Activated naive CD4-positive, alpha-beta T cell treated with Interleukin-2 at 50 U/mL for 16 hours (primary cell): ENCODE measurements around the gene SPTBN5.

ENCODE experiments used
- DNase-seq: peaks from one replicate; pipeline ENCODE4 v3.0.0-alpha.2; 2020

The SPTBN5 gene

DNA sequence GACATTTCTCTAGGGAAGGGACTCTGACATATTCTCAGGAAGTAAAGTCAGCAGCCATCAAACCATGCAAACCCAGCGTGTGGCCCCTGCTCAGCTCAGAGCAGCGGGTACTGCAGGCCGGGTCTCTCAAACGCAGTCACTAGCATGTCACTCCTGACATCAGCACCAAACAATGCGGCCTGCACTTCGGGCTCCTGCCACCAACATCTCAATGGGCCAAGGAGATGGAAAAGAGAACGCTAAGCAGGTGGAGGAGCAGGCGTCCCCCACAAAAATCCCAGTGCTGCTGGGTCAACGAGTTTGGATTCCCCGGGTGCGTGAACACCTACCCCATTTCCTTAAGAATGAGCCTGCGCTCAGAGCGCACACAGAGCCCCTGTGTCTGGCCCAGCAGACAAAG is 9.9 kb upstream of the SPTBN5 start:
- DNase-seq, result no peak

DNA sequence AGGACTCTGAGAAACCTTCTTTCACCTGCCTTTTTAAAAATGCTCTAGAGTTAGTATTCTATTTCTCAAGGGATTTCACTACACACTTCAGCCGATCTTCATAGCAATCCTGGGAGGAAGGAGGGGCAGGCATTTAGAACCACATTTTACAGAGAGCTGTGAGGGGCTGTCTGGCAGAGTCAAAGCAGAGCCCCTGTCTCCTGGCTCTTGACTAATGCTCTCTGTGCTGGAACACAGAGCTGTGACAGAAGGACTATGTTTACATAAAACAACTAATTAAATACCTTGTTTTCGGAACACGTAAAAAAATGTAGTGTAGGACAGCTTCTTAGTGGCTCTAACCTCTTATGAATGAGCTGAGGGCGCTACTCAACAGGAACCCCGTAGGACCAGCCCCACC is 7.6 kb upstream of the SPTBN5 start:
- no peak for DNase-seq

DNA sequence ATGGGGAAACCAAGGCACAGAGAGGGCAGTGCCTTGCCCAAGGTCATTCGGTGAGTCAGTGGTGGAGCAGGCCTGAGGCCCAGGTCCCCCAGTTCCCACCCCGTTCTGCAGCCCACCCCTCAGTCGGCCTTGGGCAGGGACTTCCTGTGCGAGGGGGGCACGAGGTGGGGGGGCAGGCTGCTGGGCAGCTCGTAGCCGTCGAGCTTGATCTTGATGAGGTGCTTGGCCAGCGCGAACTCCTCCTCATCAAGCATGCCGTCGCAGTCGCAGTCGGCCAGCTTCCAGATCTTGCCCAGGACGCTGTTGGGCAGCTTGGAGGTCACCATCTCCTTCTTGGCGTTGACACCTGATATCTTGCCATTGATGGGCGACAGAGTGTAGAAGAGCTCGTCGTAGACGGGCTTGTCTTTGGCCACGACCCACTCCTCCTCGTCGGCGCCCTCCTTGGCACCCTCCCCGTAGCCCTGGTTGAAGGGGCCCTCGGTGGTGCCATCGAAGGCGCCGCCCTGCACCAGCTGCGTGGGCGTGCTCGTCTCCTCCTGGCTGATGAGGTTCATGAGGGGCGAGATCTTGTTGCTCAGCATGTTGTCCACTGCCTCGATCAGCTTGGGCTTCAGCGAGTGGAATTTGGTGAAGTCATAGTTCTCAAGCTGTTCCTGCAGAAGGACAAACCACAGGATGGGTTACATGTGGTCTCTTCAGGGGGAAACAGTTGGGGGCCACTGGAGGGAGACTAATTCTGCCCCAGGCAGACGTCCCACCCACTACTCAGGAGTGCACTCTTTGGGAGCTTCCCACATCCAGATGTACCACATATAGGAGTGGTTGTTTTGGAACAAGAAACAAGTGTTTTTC is 6.9 kb upstream of the SPTBN5 start:
- DNase-seq, result no peak

DNA sequence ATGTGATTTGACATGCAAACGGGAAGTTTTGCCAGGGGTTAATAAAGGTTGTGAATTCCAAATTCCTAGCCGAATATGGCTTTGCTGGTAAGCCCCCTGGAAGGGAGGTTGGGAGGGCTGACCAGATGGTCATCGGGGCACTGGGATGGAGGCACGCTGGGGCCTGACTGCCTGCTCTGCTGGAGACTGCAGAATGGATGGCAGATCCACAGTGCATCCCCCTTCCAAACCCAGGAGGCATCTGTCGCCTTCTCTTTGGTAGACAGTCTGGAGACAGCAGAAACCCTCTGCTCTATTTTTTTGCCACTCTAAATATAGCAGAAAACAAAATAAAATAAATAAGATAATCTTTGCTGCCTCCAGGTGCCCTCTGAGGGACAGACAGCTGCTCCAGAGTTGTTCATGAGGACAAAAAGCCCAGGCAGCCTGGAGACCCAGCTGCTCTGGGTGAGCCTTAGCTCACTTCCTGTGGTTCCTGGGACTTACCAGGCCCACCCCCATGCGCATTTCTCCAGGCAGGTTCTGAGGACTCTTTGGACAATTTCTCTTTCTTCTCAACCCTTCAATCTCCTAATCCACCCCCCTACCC is 6.1 kb upstream of the SPTBN5 start:
- DNase-seq, result no peak

DNA sequence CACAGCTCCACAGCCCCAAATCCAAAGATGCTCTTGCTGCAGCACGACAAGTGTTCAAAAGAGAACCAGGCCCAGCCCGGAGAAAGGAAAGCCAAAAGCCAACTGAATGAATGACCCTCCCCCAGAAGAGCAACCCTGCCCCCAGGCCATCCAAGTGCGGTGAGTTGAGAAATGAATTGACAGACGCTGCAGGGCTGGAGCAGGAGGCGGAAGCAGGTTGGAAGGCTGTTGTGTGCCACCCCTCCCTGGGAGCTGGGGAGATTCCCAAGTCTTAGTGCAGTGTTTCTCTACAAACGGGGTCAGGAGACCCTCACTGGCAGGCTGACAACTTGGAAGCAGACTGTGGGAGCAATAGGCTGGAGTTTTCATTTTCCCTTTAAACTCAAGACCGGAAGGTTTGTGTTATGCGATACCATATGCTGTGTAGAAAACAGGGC is 3.5 kb upstream of the SPTBN5 start:
- DNase-seq, result no peak

DNA sequence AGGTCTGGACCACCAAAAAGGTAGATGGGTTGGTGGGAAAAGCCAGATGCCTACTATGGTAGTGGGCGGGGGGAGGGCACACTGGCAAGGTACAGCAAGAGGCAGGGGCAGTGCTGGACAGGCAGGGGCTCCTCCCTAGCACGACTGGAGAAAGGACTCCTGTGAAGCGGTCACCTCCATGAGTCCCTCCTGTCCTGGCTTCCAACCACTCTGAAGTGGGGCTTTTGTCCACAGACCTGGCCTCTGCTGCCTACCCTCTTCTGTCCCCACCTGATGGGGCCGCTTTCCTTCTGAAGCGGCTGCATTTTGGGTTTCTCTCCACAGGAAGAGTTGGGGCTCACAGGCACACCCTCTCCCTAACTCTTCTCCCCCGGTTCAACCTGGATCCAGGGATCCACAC is 2.7 kb upstream of the SPTBN5 start:
- no peak for DNase-seq

DNA sequence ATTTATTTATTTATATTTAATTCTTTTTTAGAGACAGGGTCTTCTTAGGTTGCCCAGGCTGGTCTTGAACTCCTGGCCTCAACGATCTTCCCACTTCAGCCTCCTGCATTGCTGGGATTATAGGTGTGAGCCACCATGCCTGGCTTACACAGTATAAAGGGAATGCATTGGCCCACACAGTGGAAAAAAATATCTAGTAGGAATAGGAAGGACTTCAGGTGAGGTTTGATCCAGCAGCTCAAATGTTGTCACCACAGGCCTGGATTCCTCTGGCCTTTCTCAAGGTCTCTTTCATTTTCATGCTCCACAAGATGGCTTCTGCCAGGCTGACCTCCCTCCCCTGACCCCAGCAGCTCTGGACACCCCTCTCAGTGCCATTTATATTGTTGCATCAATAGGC is 2.1 kb upstream of the SPTBN5 start:
- DNase-seq, result no peak

DNA sequence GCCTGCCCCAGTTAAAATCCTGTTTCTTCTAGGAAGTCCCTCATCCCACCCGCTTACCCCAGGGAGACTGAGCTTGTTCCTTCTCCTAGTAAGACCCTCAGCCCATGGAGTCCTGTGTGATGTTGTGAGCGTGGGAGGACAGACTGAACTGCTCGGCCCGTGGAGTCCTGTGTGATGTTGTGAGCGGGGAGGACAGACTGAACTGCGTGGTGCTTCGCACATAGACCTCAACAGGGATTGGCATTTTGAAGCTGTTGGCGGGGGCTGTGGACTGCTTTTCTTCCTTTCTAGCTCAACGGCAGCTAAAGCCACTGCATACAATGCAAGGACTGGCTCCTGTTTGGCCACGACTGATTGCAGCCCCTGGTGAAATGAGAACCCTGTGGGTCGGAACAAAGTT is 1.6 kb upstream of the SPTBN5 start:
- DNase-seq, result no peak

DNA sequence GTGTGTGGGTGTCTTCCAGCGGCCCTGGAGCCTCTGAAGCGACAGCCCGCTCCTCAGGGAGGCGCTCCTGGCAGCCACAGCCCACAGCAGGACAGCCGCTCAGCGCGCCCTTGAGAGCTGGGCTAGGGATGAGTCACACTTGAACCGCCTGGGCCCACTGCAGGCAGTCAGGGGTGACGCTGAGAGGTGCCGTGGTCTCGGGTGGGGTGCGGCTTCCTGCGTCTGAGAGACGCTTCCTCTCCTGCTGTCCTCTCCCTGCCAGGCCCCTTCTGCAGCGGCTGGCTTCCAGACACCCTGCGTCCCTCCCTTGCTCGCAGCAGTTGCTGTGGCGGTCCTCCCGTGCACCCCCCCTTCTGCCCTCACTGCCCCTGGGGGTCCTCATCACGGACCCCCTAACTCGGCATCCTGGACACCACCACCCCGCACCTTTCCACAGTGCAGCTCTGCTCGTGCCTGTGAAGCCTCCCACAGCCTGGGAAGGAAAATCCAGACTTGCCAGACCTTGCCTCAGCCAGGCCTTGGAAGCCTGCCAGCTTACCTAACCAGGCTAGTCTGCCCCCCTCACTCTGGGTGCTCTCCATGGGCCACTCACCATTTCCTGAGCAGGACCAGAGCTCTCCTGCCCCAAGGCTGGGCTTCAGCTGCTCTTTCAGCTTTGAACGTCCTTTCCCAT is 1.1 kb upstream of the SPTBN5 start:
- peak; percentile 79 for DNase-seq

DNA sequence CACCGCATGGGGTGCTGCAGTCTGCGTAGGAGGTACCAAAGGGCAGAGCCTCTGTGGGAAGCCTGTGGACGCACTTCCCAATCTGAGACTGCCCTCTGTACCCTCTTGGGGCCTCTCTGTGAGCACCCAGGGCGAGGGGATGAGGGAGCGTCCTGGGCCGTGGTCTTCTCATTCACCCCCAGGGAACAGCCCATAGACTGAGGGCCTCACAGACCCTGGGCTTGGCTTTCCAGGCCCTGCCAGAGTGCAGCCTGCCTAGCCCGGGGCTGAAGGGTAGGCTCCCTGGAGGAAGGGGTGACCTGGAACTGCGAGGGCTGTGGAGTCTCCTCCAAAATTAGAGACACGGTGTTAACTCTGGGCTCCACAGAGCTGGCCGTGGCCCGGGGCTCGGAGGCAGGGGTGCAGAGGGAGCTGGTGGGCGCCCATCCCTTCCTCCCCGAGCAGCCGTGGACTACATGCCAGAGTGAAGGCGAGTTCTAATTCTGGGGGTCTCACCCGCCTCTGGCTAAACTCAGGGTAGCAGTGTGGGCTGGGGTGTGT is 468 bp upstream of the SPTBN5 start:
- DNase-seq, result no peak

DNA sequence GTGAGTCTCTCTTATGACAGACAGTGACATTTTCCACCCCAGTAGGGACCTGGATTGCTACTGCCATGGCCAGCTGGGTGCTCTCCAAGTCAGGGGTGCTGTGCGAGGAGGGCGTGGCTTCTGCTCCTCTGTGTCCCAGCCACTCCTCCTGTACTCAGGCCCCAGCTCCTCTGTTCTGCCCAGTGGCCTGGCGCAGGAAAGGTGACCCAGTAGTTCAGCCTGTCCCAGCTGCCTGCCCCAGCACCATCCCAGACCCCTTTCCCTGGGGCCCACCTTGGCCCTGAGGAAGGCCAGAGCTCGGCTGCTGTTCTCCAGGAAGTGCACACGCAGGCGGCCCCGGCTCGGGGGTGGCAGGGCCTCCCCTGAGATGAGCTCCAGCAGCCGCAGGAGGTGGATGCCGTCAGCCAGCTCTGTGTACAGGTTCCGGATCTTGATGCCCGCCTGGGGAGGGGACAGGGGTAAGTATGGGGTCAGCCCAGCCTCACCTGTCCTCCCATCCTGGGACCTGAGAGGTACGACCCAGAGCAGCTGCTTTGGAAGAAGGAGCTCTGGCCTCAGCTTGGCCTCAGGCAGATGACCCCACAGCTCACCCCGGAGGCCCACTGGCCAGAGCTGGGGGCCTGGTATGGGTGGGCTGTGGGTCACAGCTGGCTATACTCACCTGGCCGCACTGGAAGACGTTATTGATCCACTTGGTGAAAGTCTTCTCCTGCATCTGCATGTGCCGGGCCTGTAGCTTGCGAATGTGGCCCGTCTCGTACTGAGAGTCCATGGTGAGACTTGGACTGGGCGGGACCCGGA is 1.0 kb downstream of the SPTBN5 start:
- DNase-seq, result peak; percentile 15

DNA sequence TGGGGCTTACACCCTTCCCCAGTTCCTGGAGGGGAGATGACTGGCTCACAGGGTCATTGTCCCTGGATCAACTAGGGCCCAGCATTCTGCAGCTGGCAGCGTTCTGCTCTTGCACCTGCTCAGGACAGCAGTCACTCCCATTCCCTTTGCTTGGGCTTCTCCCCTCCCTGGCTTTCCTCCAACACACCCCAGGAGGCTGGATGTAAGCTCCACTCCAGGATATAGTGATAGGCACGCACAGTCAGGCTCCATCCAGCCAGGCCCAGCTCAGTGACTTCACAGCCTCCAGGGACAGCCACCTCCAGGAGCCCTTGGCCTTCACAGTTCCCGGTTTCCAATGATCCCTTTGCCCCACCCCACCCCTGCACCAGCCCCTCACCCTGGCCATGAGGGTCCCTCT is 1.9 kb downstream of the SPTBN5 start:
- DNase-seq, result no peak

DNA sequence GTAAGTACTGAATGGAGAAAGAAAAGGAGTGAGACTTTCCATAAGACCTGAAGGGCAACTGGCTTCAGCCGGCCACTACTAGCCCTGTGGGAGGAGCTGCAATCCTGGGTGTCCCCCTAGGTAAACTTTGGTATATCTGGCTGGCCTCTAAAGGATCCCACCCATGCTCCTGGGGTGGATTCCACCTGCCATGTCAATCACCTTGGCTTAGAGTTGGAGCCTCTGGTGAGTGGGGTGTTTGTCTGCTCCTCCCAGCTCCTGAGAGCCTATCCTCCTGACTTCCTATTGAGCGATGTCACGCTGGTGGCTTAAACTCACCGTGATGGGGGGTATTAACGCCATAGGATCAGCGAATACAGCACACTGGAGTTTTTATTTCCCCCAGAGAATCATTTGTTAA is 2.6 kb downstream of the SPTBN5 start:
- no peak for DNase-seq

DNA sequence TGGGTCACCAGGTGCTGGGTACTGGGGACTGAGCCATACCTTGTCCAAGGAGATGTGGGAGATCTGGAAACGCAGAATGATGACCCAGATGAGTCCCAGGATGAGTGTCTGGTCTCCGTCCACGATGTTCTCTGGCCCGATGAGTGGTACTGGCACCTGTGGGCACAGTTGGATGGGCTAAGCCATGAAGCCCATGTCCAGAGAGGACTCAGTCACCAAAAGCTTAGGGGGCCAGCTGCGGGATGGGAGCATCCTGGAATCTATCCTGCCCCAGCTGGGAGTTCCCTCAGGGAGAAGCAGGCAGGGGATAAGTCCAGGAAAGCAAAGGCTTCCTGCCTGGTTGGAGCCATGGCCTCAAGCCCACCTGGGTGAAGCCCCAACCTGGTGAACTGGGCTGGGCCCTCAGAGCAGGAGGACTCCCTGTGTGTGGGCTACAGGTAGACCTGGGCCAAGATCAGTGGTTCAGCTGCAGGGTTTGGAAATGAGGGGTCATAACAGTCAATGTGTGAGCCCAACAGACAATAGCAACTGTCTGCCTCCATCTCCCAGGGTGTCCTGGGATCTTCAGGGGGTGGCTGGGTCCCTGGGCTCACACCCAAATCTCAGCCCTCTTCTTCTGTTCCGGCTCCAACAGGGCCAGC is 3.7 kb downstream of the SPTBN5 start:
- DNase-seq, result no peak

DNA sequence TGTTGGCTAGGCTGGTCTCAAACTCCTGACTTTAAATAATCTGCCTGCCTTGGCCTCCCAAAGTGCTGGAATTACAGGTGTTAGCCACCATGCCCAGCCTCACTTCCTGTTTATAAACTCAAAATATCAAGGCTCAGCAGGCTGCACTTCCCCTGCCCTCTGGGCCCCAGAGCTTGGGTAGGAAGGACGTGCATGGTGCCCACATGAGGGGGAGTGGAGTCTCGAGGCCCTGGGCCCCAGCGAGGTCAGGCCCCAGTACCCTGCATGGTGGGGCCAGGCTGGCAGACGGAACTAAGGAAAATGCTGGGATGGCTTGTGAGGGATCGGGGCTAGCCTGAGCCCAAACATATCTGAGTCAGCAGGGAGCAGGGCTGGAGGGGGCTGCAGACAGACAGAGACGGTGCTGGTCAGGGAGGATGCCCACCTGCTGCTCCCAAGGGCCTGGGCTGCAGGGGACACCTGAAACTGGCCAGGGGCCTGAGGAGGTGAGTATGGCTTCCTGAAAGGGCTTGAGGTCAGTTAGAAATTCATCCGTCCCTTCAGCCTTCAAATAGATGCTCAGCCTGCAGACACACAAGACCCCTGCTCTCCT is 5.1 kb downstream of the SPTBN5 start:
- no peak for DNase-seq

DNA sequence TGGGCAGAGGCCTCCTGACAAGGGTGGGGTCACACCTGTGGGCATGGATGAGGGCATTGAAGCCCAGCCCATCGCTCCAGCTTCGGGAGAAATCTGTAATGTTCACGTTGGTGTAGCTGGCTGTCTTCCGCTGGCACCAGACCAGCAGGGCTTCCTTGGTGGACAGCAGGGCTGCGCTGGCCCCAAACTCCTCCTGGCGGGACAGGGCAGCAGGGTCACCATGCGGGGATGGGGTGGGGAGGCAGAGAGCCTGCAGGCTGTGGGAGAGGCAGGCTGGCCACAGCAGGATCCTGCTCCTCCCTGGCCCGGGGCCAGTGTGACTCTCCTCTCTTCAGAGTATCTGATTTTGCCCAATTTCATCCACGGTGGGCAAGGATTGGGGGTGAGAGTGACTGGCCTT is 6.0 kb downstream of the SPTBN5 start:
- no peak for DNase-seq

DNA sequence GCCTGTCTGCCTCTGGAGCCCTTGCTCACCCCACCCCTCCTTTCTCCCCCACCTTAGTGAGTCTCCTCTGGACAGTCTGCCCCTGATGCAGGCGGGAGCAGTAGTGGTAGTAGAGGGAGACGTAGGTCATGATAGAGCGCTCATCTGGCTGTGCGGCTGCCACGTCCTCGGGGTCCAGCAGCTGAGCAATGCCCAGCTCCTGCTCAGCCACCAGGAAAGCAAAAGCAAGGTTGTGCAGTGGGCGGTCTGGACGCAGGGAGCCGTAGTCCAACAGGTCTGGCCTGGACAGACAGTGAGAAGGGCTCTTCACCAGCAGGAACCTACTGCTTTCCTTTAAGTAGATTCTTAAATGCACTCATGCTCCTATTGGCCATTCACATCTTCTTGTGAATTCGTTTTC is 6.7 kb downstream of the SPTBN5 start:
- no peak for DNase-seq

DNA sequence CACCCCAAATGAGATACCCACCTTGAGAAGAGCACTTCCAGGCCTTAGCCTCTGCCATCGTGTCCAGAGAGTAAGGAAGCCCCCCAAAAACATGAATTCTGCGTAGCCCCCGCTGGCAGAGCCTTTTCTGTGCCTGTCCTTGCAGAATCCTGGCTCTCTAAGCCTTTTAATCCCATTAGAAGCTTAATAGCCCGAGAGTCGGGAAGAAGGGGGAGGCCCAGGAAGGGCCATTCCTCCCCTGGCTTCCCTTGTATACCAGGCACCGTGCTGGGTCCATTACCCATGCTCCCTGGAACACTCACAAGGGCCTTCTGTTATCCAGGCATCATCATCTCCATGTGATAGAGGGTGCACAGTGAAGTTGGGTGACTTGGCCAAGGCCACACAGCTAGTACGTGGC is 7.1 kb downstream of the SPTBN5 start:
- no peak for DNase-seq

DNA sequence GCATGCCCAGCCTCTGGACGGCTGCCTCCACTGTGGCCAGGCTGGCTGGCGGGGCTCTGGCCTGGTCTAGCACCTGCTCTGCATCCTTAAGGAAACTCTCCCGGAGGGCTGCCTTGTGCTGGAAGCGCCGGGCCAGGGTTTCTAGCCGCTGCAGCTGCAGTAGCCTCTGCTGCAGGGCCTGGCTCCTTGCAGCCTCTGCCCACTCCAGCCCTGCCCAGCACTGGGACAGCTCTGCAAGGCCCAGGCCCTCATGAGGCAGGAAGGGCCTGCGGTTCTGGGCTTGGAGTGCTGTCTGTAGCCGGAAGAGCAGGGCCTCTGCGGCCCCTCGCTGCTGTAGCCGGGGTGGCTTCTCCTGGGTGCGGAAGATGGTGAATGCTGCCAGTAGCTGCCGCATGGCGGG is 8.0 kb downstream of the SPTBN5 start:
- DNase-seq, result no peak

DNA sequence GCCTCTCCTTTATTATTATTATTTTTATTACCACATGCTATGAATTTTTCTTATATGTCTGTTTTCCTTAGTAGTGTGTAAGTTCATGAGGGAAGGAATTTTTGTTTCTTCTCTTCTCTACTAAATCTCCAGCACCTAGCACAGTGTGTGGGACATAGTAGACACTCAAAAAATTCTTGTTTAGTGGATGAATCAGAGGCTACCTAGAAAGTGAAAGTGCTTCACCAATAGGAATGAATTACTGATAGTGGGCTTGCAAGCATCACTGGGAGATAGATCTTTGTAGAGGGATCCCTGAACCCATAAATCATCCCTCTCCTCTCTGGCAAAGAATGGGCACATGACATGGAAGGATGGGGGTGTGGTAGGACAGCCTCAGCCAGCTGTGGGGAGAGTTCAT is 8.5 kb downstream of the SPTBN5 start:
- DNase-seq, result no peak

DNA sequence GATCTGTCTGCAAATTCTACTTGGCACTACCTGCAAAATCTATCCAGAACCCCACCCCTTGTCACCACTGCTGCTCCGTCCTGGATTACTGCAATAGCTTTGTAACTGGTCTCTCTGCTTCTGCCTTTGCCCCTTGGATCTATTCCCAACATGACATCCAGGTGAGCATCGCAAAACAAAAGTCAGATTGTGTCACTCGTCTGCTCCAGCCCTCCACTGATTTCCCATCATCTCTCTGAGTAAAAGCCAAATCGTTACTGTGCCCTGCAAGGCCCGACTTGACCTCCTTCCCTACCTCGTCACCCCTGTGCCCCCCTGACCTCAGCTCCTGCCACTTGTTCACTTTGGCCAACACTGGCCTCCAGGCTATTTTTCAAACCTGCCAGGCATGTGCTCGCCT is 9.4 kb downstream of the SPTBN5 start:
- DNase-seq, result no peak

DNA sequence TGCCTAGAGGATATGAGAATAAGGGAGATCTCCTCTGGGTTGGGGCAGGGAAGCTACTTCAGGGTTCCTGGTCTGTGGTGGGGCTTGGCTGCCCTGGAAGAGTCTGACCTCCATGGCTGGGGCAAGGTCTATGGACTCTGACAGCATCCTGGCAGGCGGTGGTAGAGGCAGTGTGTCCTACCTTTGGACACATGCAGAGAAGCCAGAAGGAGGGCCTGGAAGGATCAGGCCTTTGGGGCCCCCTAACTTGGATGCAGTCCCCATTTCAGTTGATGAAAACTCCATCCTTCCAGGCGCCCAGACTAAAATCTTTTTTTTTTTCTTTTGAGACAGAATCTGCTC is 10.4 kb downstream of the SPTBN5 start:
- DNase-seq, result no peak
